Activated CD8-positive, alpha-beta memory T cell treated with anti-CD3 and anti-CD28 coated beads for 24 hours (primary cell): ENCODE results near the gene STAMBP.

ENCODE experiments used
- DNase-seq: peaks from one replicate; pipeline ENCODE4 v3.0.0-alpha.2; 2020

Gene STAMBP

DNA sequence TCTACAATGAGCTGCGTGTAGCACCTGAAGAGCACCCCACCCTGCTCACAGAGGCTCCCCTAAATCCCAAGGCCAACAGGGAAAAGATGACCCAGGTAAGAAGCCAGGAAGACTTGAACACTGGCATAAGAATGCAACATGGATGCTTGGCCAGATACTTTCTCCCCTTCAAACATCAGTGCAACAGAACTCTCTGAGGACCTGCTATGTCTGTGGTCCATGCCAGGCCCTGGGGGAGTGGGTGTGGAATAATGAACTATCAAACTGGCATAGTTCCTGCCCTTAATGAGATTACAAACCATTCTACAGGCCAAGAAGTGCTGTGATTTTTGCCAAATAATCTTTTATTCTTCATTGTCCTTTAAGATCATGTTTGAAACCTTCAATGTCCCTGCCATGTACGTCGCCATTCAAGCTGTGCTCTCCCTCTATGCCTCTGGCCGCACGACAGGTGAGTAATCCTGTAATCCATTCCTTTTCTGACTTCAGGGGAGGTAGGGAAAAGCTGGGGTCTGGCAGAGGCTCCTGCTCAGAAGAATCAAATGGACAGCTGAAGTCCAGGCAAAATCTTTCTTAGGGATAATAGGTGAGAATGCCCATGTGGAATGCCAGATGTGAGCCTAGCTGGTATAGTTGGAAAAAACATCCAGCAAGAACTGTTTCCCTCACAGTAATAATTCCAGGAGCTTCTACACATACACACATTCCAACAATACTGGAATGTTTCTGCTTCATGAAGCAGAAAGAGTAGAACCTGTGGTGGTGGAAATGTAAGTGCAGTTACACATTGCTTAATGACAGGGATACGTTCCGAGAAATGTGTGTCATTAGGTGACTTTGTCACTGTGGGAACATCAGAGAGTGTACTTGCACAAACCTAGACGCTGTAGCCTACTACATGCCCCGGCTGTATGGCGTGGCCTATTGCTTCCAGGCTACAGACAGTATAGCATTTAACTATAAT, 80.2 kb downstream of the STAMBP start:
- no peak for DNase-seq

DNA sequence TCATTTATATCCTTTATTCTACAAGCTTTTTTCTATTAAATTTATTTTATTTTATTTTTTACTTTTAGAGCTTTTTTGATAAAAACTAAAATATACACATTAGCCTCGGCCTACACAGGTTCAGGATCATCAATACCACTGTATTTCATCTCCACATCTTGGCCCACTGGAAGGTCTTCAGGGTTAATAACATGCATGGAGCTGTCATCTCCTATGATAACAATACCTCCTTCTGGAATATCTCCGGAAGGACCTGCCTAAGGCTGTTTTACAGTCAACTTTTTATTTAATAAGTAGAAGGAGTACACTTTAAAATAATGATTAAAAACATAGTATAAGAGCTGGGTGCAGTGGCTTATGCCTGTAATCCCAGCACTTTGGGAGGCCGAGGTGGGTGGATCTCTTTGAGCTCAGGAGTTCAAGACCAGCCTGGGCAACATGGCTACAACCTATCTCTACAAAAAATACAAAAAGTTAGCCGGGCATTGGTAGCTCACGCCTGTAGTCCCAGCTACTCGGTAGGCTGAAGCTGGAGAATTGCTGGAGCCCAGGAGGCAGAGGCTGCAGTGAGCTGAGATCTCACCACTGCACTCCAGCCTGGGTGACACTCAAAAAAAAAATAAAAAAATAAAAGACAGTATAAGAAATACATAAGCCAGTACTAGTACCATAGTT, 82.2 kb downstream of the STAMBP start:
- no peak for DNase-seq

DNA sequence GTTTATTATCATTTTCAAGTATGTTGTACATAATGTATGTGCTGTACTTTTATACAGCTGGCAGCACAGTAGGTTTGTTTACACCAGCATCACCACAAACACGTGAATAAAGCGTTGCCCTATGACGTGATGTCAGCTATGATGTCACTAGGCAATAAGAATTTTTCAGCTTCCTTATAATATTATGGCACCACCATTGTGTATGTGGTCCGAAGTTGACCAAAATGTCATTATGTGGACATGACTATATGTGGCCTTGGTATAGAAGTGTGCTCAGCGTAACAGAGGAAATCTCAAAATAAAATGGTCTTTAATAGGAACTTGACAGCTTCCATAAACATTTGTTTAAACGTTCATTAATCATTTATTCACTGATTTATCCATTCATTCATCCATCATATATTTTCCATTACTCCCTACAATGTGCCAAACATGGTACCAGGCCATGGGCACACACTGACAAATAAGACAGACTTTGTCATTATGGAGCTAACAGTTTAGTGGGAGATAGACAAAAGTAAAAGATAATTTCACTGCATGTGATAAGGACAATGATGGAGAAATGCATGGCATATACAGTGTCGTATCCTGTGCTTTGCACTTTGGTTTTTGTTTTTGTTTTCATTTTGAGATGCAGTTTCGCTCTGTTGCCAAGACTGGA, 82.9 kb downstream of the STAMBP start:
- DNase-seq = no peak

GRCh38 chr2:73913414-73914054, 84.8 kb downstream of the STAMBP start:
- DNase-seq = no peak

GRCh38 chr2:73914667-73915066, 85.9 kb downstream of the STAMBP start:
- no peak for DNase-seq

GRCh38 chr2:73915437-73915993, 86.8 kb downstream of the STAMBP start:
- no peak for DNase-seq

- DNase-seq = no peak
These were observed 87.9 kb downstream of the STAMBP start for GRCh38 chr2:73916666-73917065.

- DNase-seq = no peak
These were observed 88.5 kb downstream of the STAMBP start for GRCh38 chr2:73917296-73917695.

GRCh38 chr2:73917696-73918207, 89.0 kb downstream of the STAMBP start:
- DNase-seq = no peak

DNA sequence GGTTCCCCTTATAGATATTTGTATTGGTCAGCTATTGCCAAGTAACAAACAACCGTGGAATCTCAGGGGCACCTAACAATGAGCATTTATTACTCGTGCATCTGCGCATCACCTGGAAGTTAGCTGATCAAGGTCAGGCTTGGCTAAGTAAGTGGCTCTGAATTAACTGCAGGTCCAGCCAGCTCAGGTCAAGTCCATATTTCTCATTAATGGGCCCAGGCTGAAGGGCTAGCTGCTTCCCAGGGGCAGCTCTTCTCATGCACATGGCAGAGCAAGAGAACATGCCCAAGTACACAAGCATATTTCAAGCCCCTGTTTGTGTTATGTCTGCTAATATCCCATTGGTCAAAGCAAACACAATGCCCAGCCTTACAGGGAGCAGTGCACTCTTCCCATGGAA, 90.1 kb downstream of the STAMBP start:
- DNase-seq = no peak

- no peak for DNase-seq
These were observed 91.0 kb downstream of the STAMBP start for GRCh38 chr2:73919596-73920228.

DNA sequence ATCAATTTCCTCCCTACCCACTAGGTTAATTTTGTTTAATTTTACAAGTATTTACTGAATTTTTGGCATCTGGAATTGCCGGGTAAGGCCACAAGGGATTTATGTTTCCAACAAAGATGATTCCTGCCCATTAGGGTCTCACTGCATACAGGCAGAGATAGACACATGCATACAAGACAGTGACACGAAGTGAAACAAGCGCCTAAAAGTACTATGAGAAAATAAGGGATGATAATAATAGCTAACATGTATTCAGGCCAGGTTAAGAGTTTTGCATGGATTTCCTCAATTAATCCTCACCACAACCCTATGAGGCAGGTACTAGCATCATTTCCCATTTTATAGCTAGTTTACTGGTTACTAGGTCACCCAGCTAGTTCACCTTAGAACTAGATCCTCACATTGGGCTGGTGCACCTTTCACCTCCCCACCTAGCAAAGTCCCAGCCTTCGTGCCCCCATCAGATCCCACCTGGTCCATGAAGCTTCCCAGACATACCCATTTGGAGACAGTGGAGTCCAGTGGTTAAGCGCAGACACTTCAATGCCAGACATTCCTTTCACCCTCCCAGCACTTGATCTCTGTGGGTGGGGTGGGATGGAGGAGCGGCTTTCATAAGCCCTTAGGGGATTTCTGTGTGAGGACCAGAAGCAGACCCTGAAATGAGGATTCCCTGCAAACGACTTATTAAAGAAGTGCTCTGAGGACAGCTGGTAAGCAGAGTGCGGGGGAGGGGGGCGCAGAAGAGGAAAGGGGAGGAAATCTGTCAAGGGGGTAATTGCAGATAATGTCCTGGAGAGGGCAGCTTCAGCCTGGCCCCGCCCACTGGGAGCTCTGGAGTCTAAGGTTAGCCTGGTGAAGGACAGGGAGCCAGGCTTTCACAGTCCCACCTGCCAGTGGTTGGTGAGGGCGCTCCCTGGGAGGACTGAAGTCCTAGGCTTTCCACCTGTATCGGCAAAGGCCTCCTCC, 92.1 kb downstream of the STAMBP start:
- DNase-seq = no peak

DNA sequence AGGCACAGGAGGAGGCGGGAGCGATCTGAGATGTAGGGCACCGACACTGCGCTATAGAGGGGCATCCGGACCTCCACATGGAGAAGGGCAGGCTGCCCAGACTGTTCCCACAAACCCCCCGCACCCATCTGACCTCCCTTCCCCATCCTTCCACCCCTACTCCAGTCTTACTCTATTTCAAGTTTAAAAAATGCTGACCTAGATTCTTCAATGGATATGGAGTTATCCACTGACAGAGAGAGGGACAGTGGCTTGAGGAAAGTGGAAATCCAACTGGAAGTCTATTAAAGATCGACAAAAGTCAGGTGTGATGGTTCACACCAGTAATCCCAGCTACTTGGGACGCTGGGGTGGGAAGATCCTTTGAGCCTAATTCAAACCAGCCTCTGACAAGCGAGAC, 92.8 kb downstream of the STAMBP start:
- no peak for DNase-seq

GRCh38 chr2:73922681-73923080, 93.9 kb downstream of the STAMBP start:
- no peak for DNase-seq
